ENCODE data around the gene SRPK3.
"Not testable (repeated sequence)": the region's sequence is repeated elsewhere in the genome, so short reads cannot be mapped to it uniquely, and the experiment has no call there.

Gene SRPK3

GRCh38 chrX:153814591-153815315, 33.9 kb downstream of the SRPK3 start:
- no peak for DNase-seq

- DNase-seq: no peak
Measured at GRCh38 chrX:153816831-153817690, 36.2 kb downstream of the SRPK3 start.

- not testable (repeated sequence) for DNase-seq
Measured at GRCh38 chrX:153818064-153818463, 37.2 kb downstream of the SRPK3 start.

GRCh38 chrX:153818571-153819383, 37.9 kb downstream of the SRPK3 start:
- DNase-seq: no peak

GRCh38 chrX:153819384-153820040, 38.7 kb downstream of the SRPK3 start:
- DNase-seq: no peak

GRCh38 chrX:153820601-153821000, 39.8 kb downstream of the SRPK3 start:
- DNase-seq: no peak

- DNase-seq: no peak
Measured at GRCh38 chrX:153821066-153821465, 40.2 kb downstream of the SRPK3 start.

- no peak for DNase-seq
Measured at GRCh38 chrX:153824348-153824747, 43.5 kb downstream of the SRPK3 start.

GRCh38 chrX:153825042-153825441, 44.2 kb downstream of the SRPK3 start:
- no peak for DNase-seq

GRCh38 chrX:153827016-153827415, 46.2 kb downstream of the SRPK3 start:
- DNase-seq: no peak

GRCh38 chrX:153827903-153828302, 47.1 kb downstream of the SRPK3 start:
- DNase-seq: no peak

GRCh38 chrX:153828308-153828707, 47.5 kb downstream of the SRPK3 start:
- no peak for DNase-seq

GRCh38 chrX:153828723-153829548, 48.1 kb downstream of the SRPK3 start:
- no peak for DNase-seq

- no peak for DNase-seq
Measured at GRCh38 chrX:153829549-153829798, 48.6 kb downstream of the SRPK3 start.

GRCh38 chrX:153829799-153830639, 49.2 kb downstream of the SRPK3 start, which contains the start of gene PDZD4:
PDZD4 (minus strand) TSS chrX:153830544; CDS start chrX:153830298, 246 bp downstream.
- no peak for DNase-seq

- no peak for DNase-seq
Measured at GRCh38 chrX:153830640-153831428, 50.0 kb downstream of the SRPK3 start.

GRCh38 chrX:153831429-153832150, 50.7 kb downstream of the SRPK3 start:
- no peak for DNase-seq

GRCh38 chrX:153832728-153833127, 51.9 kb downstream of the SRPK3 start:
- no peak for DNase-seq
